ENCODE measurements around the gene AGPAT4.

Gene AGPAT4

GRCh38 chr6:161216616-161217205 lies 57.1 kb downstream of the AGPAT4 start:
- no peak overlapping the region for H3K4me3 ChIP-seq (ENCODE audit: extremely low read depth, insufficient read depth, low read length, poor library complexity, severe bottlenecking)
- H3K4me1 ChIP-seq (ENCODE audit: control insufficient read depth, insufficient read depth, low read length, poor library complexity, severe bottlenecking) = no peaks in the 10 kb centered on the region
- no peak overlapping the region for H3K27ac ChIP-seq (ENCODE audit: low read depth, low read length, severe bottlenecking)
- 97 to 99% methylated on average over 19 to 20 of the region's 20 CpGs for WGBS, 2 experiments (ENCODE audit: insufficient coverage in 2 of 2)
- H3K36me3 ChIP-seq (ENCODE audit: control insufficient read depth, insufficient read depth, low read length) = peaks cover 56% of the 10 kb centered on the region
- peaks cover 31% of the 10 kb centered on the region for H3K9me3 ChIP-seq (ENCODE audit: control insufficient read depth, low read length)

- Histone ChIP-seq H3K27ac (ENCODE audit: low read depth, low read length, severe bottlenecking) (no peak overlapping the region), H3K4me3 (ENCODE audit: extremely low read depth, insufficient read depth, low read length, poor library complexity, severe bottlenecking) (no peak overlapping the region), H3K36me3 (ENCODE audit: control insufficient read depth, insufficient read depth, low read length) (peaks cover 51% of the 10 kb centered on the region), H3K4me1 (ENCODE audit: control insufficient read depth, insufficient read depth, low read length, poor library complexity, severe bottlenecking) (no peaks in the 10 kb centered on the region), H3K9me3 (ENCODE audit: control insufficient read depth, low read length) (peaks cover 31% of the 10 kb centered on the region)
- WGBS, 2 experiments (ENCODE audit: insufficient coverage in 2 of 2) = 90 to 93% methylated on average over 12 to 13 of the region's 13 CpGs
These were observed 57.8 kb downstream of the AGPAT4 start for GRCh38 chr6:161215876-161216615.

GRCh38 chr6:161215193-161215592 lies 58.7 kb downstream of the AGPAT4 start:
- no peak overlapping the region for H3K4me3 ChIP-seq (ENCODE audit: extremely low read depth, insufficient read depth, low read length, poor library complexity, severe bottlenecking)
- peaks cover 31% of the 10 kb centered on the region for H3K9me3 ChIP-seq (ENCODE audit: control insufficient read depth, low read length)
- H3K4me1 ChIP-seq (ENCODE audit: control insufficient read depth, insufficient read depth, low read length, poor library complexity, severe bottlenecking) = no peaks in the 10 kb centered on the region
- WGBS, 2 experiments (ENCODE audit: insufficient coverage in 2 of 2) = 91 to 96% methylated on average over 4 of the region's 4 CpGs
- no peak overlapping the region for H3K27ac ChIP-seq (ENCODE audit: low read depth, low read length, severe bottlenecking)
- H3K36me3 ChIP-seq (ENCODE audit: control insufficient read depth, insufficient read depth, low read length) = peaks cover 50% of the 10 kb centered on the region

GRCh38 chr6:161214722-161215121 lies 59.1 kb downstream of the AGPAT4 start:
- Histone ChIP-seq H3K4me3 (ENCODE audit: extremely low read depth, insufficient read depth, low read length, poor library complexity, severe bottlenecking) (no peak overlapping the region), H3K9me3 (ENCODE audit: control insufficient read depth, low read length) (peaks cover 32% of the 10 kb centered on the region), H3K36me3 (ENCODE audit: control insufficient read depth, insufficient read depth, low read length) (peaks cover 48% of the 10 kb centered on the region), H3K4me1 (ENCODE audit: control insufficient read depth, insufficient read depth, low read length, poor library complexity, severe bottlenecking) (no peaks in the 10 kb centered on the region), H3K27ac (ENCODE audit: low read depth, low read length, severe bottlenecking) (no peak overlapping the region)
- WGBS, 2 experiments (ENCODE audit: insufficient coverage in 2 of 2) = 100% methylated on average over 3 of the region's 5 CpGs; no CpG with 5 or more reads in 1 of the 2 experiments

GRCh38 chr6:161212902-161213301 lies 61.0 kb downstream of the AGPAT4 start:
- peaks cover 48% of the 10 kb centered on the region for H3K9me3 ChIP-seq (ENCODE audit: control insufficient read depth, low read length)
- H3K27ac ChIP-seq (ENCODE audit: low read depth, low read length, severe bottlenecking) = no peak overlapping the region
- no peak overlapping the region for H3K4me3 ChIP-seq (ENCODE audit: extremely low read depth, insufficient read depth, low read length, poor library complexity, severe bottlenecking)
- no peaks in the 10 kb centered on the region for H3K4me1 ChIP-seq (ENCODE audit: control insufficient read depth, insufficient read depth, low read length, poor library complexity, severe bottlenecking)
- WGBS, 2 experiments (ENCODE audit: insufficient coverage in 2 of 2) = 100% methylated on average over 1 of the region's 1 CpG; no CpG with 5 or more reads in 1 of the 2 experiments
- H3K36me3 ChIP-seq (ENCODE audit: control insufficient read depth, insufficient read depth, low read length) = peaks cover 49% of the 10 kb centered on the region

GRCh38 chr6:161211380-161212035 lies 62.4 kb downstream of the AGPAT4 start:
- no peaks in the 10 kb centered on the region for H3K4me1 ChIP-seq (ENCODE audit: control insufficient read depth, insufficient read depth, low read length, poor library complexity, severe bottlenecking)
- no peak overlapping the region for H3K27ac ChIP-seq (ENCODE audit: low read depth, low read length, severe bottlenecking)
- peaks cover 40% of the 10 kb centered on the region for H3K36me3 ChIP-seq (ENCODE audit: control insufficient read depth, insufficient read depth, low read length)
- peaks cover 42% of the 10 kb centered on the region for H3K9me3 ChIP-seq (ENCODE audit: control insufficient read depth, low read length)
- 67 to 100% methylated on average over 1 of the region's 3 CpGs for WGBS, 2 experiments (ENCODE audit: insufficient coverage in 2 of 2)
- H3K4me3 ChIP-seq (ENCODE audit: extremely low read depth, insufficient read depth, low read length, poor library complexity, severe bottlenecking) = no peak overlapping the region

- no peak overlapping the region for H3K4me3 ChIP-seq (ENCODE audit: extremely low read depth, insufficient read depth, low read length, poor library complexity, severe bottlenecking)
- no peaks in the 10 kb centered on the region for H3K4me1 ChIP-seq (ENCODE audit: control insufficient read depth, insufficient read depth, low read length, poor library complexity, severe bottlenecking)
- peaks cover 33% of the 10 kb centered on the region for H3K36me3 ChIP-seq (ENCODE audit: control insufficient read depth, insufficient read depth, low read length)
- no peak overlapping the region for H3K27ac ChIP-seq (ENCODE audit: low read depth, low read length, severe bottlenecking)
- H3K9me3 ChIP-seq (ENCODE audit: control insufficient read depth, low read length) = peaks cover 37% of the 10 kb centered on the region
- WGBS, 2 experiments (ENCODE audit: insufficient coverage in 2 of 2) = no CpG with 5 or more reads among the region's 2 CpGs
These were observed 63.0 kb downstream of the AGPAT4 start for GRCh38 chr6:161210857-161211256.

- Histone ChIP-seq H3K27ac (ENCODE audit: low read depth, low read length, severe bottlenecking) (no peak overlapping the region), H3K4me3 (ENCODE audit: extremely low read depth, insufficient read depth, low read length, poor library complexity, severe bottlenecking) (no peak overlapping the region), H3K36me3 (ENCODE audit: control insufficient read depth, insufficient read depth, low read length) (peaks cover 24% of the 10 kb centered on the region), H3K9me3 (ENCODE audit: control insufficient read depth, low read length) (peaks cover 20% of the 10 kb centered on the region), H3K4me1 (ENCODE audit: control insufficient read depth, insufficient read depth, low read length, poor library complexity, severe bottlenecking) (no peaks in the 10 kb centered on the region)
- WGBS, 2 experiments (ENCODE audit: insufficient coverage in 2 of 2) = 60 to 100% methylated on average over 1 to 4 of the region's 4 CpGs
These were observed 66.7 kb downstream of the AGPAT4 start for GRCh38 chr6:161207200-161207599.

GRCh38 chr6:161204866-161205557 lies 68.8 kb downstream of the AGPAT4 start:
- no peaks in the 10 kb centered on the region for H3K4me1 ChIP-seq (ENCODE audit: control insufficient read depth, insufficient read depth, low read length, poor library complexity, severe bottlenecking)
- no peak overlapping the region for H3K4me3 ChIP-seq (ENCODE audit: extremely low read depth, insufficient read depth, low read length, poor library complexity, severe bottlenecking)
- WGBS, 2 experiments (ENCODE audit: insufficient coverage in 2 of 2) = 90 to 91% methylated on average over 8 to 10 of the region's 11 CpGs
- H3K27ac ChIP-seq (ENCODE audit: low read depth, low read length, severe bottlenecking) = no peak overlapping the region
- H3K9me3 ChIP-seq (ENCODE audit: control insufficient read depth, low read length) = peaks cover 20% of the 10 kb centered on the region
- peaks cover 39% of the 10 kb centered on the region for H3K36me3 ChIP-seq (ENCODE audit: control insufficient read depth, insufficient read depth, low read length)

GRCh38 chr6:161200610-161201370 lies 73.1 kb downstream of the AGPAT4 start:
- Histone ChIP-seq H3K4me3 (ENCODE audit: extremely low read depth, insufficient read depth, low read length, poor library complexity, severe bottlenecking) (no peak overlapping the region), H3K9me3 (ENCODE audit: control insufficient read depth, low read length) (no peaks in the 10 kb centered on the region), H3K36me3 (ENCODE audit: control insufficient read depth, insufficient read depth, low read length) (peaks cover 35% of the 10 kb centered on the region), H3K4me1 (ENCODE audit: control insufficient read depth, insufficient read depth, low read length, poor library complexity, severe bottlenecking) (no peaks in the 10 kb centered on the region), H3K27ac (ENCODE audit: low read depth, low read length, severe bottlenecking) (no peak overlapping the region)
- 72 to 84% methylated on average over 8 of the region's 8 CpGs for WGBS, 2 experiments (ENCODE audit: insufficient coverage in 2 of 2)
